Measurements from ENCODE around the gene KLHL29. TPM values are rescaled to one million over a fixed set of nuclear protein-coding genes. Genes with fewer than 3 reads are reported as not detected.
A peak's percentile ranks its signal among the peaks of the same experiment; 100 is the strongest.

The KLHL29 gene
- total and polyA plus RNA-seq, 2 experiments from 2014 or later = 5.6 to 11.0 TPM

DNA sequence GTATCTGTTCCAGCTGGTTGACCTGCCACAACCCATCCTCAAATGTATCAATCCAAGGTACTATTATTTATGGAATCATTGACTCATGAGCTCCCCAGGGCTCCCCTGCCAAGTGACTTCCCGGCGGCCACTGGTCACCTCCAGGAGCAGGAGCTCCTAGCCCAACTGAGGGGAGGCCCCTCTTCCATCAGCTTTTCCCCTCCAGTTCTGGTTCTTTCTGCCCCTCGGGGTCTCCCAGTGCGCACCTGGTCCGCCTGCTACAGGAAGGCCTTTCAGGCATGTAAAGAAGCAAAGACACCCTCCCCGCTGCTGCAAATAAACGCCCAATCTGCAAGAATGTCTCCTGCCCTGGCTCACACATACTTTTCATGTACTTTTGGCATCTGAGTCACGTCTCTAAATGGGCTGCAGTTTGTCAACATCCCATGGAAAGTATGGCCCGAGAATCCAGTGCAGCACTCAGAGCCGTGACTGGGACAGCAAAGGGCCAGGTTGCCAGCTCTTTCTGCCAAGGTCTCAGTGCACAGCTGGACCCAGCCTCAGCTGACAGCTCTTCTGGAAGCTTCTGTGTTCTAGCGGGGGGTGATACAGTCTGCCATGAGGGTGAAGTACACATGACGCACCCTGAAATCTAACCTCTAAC lies 41.4 kb downstream of the KLHL29 start:
- H3K36me3 ChIP-seq = no peaks in the 10 kb centered on the region
- H3K27me3 ChIP-seq = no peaks in the 10 kb centered on the region
- DNase-seq (ENCODE audit: low read depth in 1 of 2, low spot score in 1 of 2) = peak in 1 of 2 donors; percentile 60
- no peak overlapping the region for H3K27ac ChIP-seq
- TF ChIP-seq, protein P1, sequence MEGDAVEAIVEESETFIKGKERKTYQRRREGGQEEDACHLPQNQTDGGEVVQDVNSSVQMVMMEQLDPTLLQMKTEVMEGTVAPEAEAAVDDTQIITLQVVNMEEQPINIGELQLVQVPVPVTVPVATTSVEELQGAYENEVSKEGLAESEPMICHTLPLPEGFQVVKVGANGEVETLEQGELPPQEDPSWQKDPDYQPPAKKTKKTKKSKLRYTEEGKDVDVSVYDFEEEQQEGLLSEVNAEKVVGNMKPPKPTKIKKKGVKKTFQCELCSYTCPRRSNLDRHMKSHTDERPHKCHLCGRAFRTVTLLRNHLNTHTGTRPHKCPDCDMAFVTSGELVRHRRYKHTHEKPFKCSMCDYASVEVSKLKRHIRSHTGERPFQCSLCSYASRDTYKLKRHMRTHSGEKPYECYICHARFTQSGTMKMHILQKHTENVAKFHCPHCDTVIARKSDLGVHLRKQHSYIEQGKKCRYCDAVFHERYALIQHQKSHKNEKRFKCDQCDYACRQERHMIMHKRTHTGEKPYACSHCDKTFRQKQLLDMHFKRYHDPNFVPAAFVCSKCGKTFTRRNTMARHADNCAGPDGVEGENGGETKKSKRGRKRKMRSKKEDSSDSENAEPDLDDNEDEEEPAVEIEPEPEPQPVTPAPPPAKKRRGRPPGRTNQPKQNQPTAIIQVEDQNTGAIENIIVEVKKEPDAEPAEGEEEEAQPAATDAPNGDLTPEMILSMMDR (IDR thresholded peaks at IDR 0.05; ENCODE audit: low read depth, low read length) = no peak
- no peaks in the 10 kb centered on the region for H3K9me3 ChIP-seq (ENCODE audit: low read depth)
- H3K4me1 ChIP-seq (ENCODE audit: low read depth) = no peaks in the 10 kb centered on the region
- no peak overlapping the region for H3K4me3 ChIP-seq

DNA sequence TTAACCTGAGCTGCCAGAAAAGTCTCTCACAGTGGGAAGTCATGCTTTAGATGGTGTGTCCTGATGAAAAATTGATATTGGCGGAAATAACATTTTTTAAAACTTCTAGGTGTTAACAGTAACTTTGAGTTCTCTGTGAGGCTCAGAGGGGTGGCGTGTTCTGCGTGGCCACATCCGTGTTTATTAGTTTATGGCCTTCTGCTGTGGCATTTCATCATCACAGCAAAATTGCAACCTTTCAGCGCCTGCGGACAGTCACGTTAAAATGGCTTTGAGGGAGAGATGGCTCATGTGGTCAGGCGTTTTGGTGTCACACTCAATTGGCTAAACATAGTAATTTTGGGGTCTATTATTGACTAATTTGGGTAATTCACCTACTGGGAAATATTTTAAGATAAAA lies 42.4 kb downstream of the KLHL29 start:
- H3K4me3 ChIP-seq = no peak overlapping the region
- no peak overlapping the region for H3K27ac ChIP-seq
- TF ChIP-seq, protein P1 (IDR thresholded peaks at IDR 0.05; ENCODE audit: low read depth, low read length) = no peak
- no peaks in the 10 kb centered on the region for H3K36me3 ChIP-seq
- H3K4me1 ChIP-seq (ENCODE audit: low read depth) = no peaks in the 10 kb centered on the region
- DNase-seq (ENCODE audit: low read depth in 1 of 2, low spot score in 1 of 2) = no peak
- no peaks in the 10 kb centered on the region for H3K27me3 ChIP-seq
- H3K9me3 ChIP-seq (ENCODE audit: low read depth) = no peaks in the 10 kb centered on the region

DNA sequence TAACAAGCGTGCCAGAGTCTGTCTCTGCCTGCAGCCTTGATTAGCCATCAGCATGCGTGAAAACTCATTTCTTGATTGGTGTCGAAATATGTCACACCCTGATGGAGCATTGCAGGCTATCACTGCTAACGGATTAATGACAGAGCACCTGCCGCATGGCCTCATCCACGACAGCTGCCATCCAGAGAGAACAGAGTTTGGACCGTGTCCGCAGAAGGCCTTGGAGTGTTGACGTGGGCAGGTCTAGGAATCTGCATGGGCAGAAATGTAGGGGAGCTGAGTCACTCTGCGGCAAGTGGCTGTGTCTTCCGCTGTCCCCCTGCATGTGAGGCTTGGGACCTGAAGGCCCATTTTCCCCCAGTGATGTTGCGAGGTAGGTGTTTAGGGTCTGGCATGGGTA lies 43.0 kb downstream of the KLHL29 start:
- Histone ChIP-seq H3K27me3 (no peaks in the 10 kb centered on the region), H3K36me3 (no peaks in the 10 kb centered on the region), H3K27ac (no peak overlapping the region), H3K9me3 (ENCODE audit: low read depth) (no peaks in the 10 kb centered on the region), H3K4me1 (ENCODE audit: low read depth) (no peaks in the 10 kb centered on the region), H3K4me3 (no peak overlapping the region)
- no peak for DNase-seq (ENCODE audit: low read depth in 1 of 2, low spot score in 1 of 2)
- TF ChIP-seq, protein P1 (IDR thresholded peaks at IDR 0.05; ENCODE audit: low read depth, low read length) = no peak

DNA sequence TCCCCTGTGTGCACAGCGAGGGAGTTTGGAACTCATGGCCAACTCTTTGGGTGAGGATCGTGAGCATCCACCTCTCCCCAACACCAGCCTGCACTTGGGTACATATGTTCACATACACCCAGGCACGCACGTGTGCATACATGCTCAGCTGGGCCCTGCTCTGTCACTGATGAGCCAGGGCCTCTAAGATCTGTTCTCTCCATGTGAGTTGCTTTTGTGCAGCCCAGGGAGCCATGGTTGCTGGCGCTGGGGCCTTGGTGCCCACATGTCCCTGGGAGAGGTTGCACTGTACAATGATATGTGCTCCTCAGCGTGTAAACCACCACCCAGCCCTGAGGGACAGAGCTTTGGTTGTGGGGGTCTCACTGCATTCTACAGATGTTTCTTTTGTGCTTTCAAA lies 44.1 kb downstream of the KLHL29 start:
- H3K4me3 ChIP-seq = no peak overlapping the region
- H3K36me3 ChIP-seq = no peaks in the 10 kb centered on the region
- no peak overlapping the region for H3K27ac ChIP-seq
- DNase-seq (ENCODE audit: low read depth in 1 of 2, low spot score in 1 of 2) = no peak
- H3K4me1 ChIP-seq (ENCODE audit: low read depth) = no peaks in the 10 kb centered on the region
- H3K27me3 ChIP-seq = no peaks in the 10 kb centered on the region
- H3K9me3 ChIP-seq (ENCODE audit: low read depth) = no peaks in the 10 kb centered on the region
- TF ChIP-seq, protein P1 (IDR thresholded peaks at IDR 0.05; ENCODE audit: low read depth, low read length) = no peak

DNA sequence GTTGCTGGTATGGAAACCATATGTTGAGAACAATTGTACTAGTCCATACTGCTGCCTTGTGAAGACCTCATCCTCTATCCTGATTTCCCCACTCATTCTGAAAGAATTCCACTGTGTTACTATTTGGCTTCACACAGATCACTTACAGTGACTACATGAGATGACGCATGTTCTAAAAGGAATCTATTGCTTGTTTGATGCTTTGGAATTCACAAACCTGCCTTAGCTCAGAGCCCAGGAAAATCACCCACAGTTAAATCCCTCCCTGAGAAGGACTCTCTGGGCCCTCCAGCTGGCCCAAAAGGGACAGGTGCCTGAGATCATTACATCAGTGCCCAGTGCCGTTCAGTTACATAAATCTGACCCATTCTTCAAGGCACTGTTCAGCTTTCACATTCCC lies 45.3 kb downstream of the KLHL29 start:
- Histone ChIP-seq H3K27me3 (no peaks in the 10 kb centered on the region), H3K4me1 (ENCODE audit: low read depth) (no peaks in the 10 kb centered on the region), H3K4me3 (no peak overlapping the region), H3K9me3 (ENCODE audit: low read depth) (no peaks in the 10 kb centered on the region), H3K36me3 (no peaks in the 10 kb centered on the region), H3K27ac (no peak overlapping the region)
- DNase-seq (ENCODE audit: low read depth in 1 of 2, low spot score in 1 of 2) = peak in 1 of 2 donors; percentile 28
- TF ChIP-seq, protein P1 (IDR thresholded peaks at IDR 0.05; ENCODE audit: low read depth, low read length) = no peak
